SK-N-SH treated with all-trans-retinoic acid at 6 μM for 48 hours (cell line): Measurements from ENCODE around the gene KMT2D.

Source experiments
- ESRRG ChIP-seq: fragments of 250-450 bp; sonication (Bioruptor Pico); IDR thresholded peaks from 2 replicates; pipeline ENCODE4 v1.6.1; 2021; ENCODE audit warnings: mild to moderate bottlenecking
- PPARA ChIP-seq: fragments of 250-450 bp; sonication (Bioruptor Pico); IDR thresholded peaks from 2 replicates; pipeline ENCODE4 v1.5.0; 2020; ENCODE audit warnings: mild to moderate bottlenecking, borderline replicate concordance
- RARB ChIP-seq: fragments of 250-450 bp; sonication (Bioruptor Pico); IDR thresholded peaks from 2 replicates; pipeline ENCODE4 v1.8.0; 2021; ENCODE audit warnings: mild to moderate bottlenecking, moderate library complexity
- ZC3H10 ChIP-seq: fragments of 250-450 bp; sonication (Bioruptor Pico); IDR thresholded peaks from 2 replicates; pipeline ENCODE4 v1.5.1; 2021; ENCODE audit warnings: mild to moderate bottlenecking, moderate library complexity
- ZFP30 ChIP-seq: fragments of 450-650 bp; formaldehyde crosslinking; IDR thresholded peaks from 2 replicates; pipeline ENCODE4 v1.5.0; 2022; ENCODE audit warnings: mild to moderate bottlenecking, moderate library complexity
- ZNF565 ChIP-seq: fragments of 450-650 bp; formaldehyde crosslinking; conservative IDR thresholded peaks from 2 replicates; pipeline ENCODE4 v1.5.0; 2020; ENCODE audit warnings: low read depth, mild to moderate bottlenecking, moderate library complexity
- ZNF8 ChIP-seq: fragments of 450-650 bp; formaldehyde crosslinking; IDR thresholded peaks from 2 replicates; pipeline ENCODE4 v1.5.0; 2020; ENCODE audit warnings: mild to moderate bottlenecking, moderate library complexity
- TF ChIP-seq, protein P1 (sequence below): fragments of 250-450 bp; sonication (Bioruptor Pico); IDR thresholded peaks from 2 replicates; pipeline ENCODE4 v1.5.1; 2020; ENCODE audit warnings: low read depth, mild to moderate bottlenecking, moderate library complexity
- TF ChIP-seq, protein P2 (sequence below): fragments of 250-450 bp; sonication (Bioruptor Pico); IDR thresholded peaks from 2 replicates; pipeline ENCODE4 v1.8.0; 2020; ENCODE audit warnings: mild to moderate bottlenecking, moderate library complexity, borderline replicate concordance

DNA sequence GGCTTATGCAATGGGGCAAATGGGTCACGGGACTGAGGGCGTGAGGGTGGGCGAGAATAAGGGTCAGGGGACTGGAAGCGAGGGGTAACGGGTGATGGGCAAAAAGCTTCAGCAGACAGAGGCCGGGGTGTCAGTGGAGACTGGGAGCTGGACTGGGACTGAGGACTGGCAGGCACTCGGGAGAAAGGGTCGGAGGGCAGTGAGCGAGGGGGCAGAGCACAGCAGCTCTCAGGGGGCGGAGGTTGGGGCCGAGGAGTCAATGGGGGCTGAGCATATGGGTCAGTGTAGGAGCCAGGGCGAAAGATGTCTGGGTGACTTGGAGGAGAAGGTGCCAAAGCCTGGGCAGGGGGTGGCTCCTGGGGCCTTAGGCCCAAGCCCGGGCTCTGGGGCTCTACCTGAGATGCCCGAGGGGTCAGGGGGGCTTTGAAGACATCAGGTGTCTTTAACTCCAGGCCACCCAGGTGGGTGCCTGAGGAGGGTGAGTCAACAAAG lies 20.2 kb downstream of the KMT2D start:
- TF ChIP-seq, protein P1, sequence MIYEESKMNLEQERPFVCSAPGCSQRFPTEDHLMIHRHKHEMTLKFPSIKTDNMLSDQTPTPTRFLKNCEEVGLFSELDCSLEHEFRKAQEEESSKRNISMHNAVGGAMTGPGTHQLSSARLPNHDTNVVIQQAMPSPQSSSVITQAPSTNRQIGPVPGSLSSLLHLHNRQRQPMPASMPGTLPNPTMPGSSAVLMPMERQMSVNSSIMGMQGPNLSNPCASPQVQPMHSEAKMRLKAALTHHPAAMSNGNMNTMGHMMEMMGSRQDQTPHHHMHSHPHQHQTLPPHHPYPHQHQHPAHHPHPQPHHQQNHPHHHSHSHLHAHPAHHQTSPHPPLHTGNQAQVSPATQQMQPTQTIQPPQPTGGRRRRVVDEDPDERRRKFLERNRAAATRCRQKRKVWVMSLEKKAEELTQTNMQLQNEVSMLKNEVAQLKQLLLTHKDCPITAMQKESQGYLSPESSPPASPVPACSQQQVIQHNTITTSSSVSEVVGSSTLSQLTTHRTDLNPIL (CRISPR knock-in tag): no peak
- no peak for TF ChIP-seq RARB (CRISPR knock-in tag)
- no peak for TF ChIP-seq ESRRG (CRISPR knock-in tag)
- TF ChIP-seq, protein P2, sequence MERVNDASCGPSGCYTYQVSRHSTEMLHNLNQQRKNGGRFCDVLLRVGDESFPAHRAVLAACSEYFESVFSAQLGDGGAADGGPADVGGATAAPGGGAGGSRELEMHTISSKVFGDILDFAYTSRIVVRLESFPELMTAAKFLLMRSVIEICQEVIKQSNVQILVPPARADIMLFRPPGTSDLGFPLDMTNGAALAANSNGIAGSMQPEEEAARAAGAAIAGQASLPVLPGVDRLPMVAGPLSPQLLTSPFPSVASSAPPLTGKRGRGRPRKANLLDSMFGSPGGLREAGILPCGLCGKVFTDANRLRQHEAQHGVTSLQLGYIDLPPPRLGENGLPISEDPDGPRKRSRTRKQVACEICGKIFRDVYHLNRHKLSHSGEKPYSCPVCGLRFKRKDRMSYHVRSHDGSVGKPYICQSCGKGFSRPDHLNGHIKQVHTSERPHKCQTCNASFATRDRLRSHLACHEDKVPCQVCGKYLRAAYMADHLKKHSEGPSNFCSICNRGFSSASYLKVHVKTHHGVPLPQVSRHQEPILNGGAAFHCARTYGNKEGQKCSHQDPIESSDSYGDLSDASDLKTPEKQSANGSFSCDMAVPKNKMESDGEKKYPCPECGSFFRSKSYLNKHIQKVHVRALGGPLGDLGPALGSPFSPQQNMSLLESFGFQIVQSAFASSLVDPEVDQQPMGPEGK: no peak
- TF ChIP-seq ZC3H10 (CRISPR knock-in tag): no peak
- no peak for TF ChIP-seq ZNF8 (CRISPR knock-in tag)
- no peak for TF ChIP-seq PPARA
- no peak for TF ChIP-seq ZFP30 (CRISPR knock-in tag)
- no peak for TF ChIP-seq ZNF565 (CRISPR knock-in tag)
